ENCODE data around the gene EFCC1. TPM values are rescaled to one million over a fixed set of nuclear protein-coding genes. Genes with fewer than 3 reads are reported as not detected.

EFCC1 gene
- total RNA-seq, 1 experiment from 2014 or later: 1.0 TPM

DNA sequence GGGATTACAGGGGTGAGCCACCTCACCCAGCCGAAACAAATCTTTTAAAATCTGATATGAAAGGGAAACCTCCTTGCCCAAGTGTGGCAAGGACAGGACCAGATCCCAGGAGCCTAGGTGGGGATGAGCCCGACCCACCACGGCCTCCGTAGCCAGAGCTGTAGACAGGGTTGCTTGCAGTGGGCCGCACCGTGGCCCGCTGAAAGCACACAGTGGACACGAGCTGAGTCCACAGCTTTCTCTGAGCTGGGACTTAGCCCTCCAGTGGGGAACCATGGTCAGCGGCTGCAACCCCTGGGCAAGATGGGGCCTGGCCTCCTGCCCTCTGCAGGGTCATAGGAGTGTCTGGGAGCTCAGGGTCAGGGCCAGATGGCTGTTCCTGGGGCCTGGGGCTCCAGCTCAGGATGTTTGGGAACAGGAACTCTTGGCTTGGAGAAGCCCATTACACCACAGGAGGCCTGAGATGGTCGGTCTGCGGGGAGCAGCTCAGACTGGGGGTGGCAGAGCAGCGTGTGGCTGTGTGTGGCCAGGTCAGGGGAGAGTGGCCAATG is 84.1 kb downstream of the EFCC1 start:
- ATAC-seq (no peak), DNase-seq (ENCODE audit: low read depth, low spot score) (no peak)
- Histone ChIP-seq H3K9me3 (ENCODE audit: control insufficient read depth in 1 of 2, insufficient read depth in 1 of 2, low read depth in 1 of 2, low read length in 2 of 2) (no peaks in the 10 kb centered on the region), H3K9me2 (ENCODE audit: insufficient read depth) (no peaks in the 10 kb centered on the region), H4K20me1 (ENCODE audit: insufficient read depth) (no peaks in the 10 kb centered on the region), H3K27ac (ENCODE audit: low read depth, low read length) (no peak overlapping the region), H3K27me3 (ENCODE audit: insufficient read depth, low read length) (no peaks in the 10 kb centered on the region), H3K4me2 (ENCODE audit: low read length) (no peak overlapping the region), H3K36me3 (ENCODE audit: control insufficient read depth in 1 of 2, insufficient read depth in 2 of 2, low read length in 2 of 2) (no peaks in the 10 kb centered on the region), H3K79me2 (ENCODE audit: insufficient read depth, low read length) (no peaks in the 10 kb centered on the region), H3K4me1 (ENCODE audit: control insufficient read depth in 1 of 2, insufficient read depth in 2 of 2, low read length in 2 of 2) (no peaks in the 10 kb centered on the region), H3K9ac (ENCODE audit: low read length) (no peak overlapping the region), H2AFZ (ENCODE audit: low read depth, low read length, poor library complexity, severe bottlenecking) (no peak overlapping the region), H3K4me3 (replicated peaks in 1 of 2; ENCODE audit: low read depth in 1 of 2, low read length in 2 of 2) (no peak overlapping the region)
- CTCF ChIA-PET: no interaction called here
- POLR2A ChIA-PET: no interaction called here
- no peak for TF ChIP-seq EZH2phosphoT487 (IDR thresholded peaks at IDR 0.05; ENCODE audit: borderline replicate concordance)
- TF ChIP-seq, protein P1, sequence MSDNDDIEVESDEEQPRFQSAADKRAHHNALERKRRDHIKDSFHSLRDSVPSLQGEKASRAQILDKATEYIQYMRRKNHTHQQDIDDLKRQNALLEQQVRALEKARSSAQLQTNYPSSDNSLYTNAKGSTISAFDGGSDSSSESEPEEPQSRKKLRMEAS (IDR thresholded peaks at IDR 0.05): no peak
- TF ChIP-seq ELF1 (IDR thresholded peaks at IDR 0.05; ENCODE audit: borderline replicate concordance, low read depth): no peak
- TF ChIP-seq TCF7L2 (IDR thresholded peaks at IDR 0.05; ENCODE audit: borderline replicate concordance, extremely low read depth, insufficient read depth, insufficient read length): no peak
- TF ChIP-seq, protein P2, sequence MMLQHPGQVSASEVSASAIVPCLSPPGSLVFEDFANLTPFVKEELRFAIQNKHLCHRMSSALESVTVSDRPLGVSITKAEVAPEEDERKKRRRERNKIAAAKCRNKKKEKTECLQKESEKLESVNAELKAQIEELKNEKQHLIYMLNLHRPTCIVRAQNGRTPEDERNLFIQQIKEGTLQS (IDR thresholded peaks at IDR 0.05): no peak
- TF ChIP-seq JUND (IDR thresholded peaks at IDR 0.05): no peak
- TF ChIP-seq CEBPB (IDR thresholded peaks at IDR 0.05; ENCODE audit: low read depth): no peak
- intact Hi-C loops (cut with micrococcal nuclease): no loop called here
- BruUV-seq (replicated peaks): no TSS peak
- RAD21 ChIA-PET (ENCODE audit: low non-redundant PET in 1 of 2, low total read pairs in 2 of 2, uncharacterized antibody in 2 of 2, unreplicated experiment in 2 of 2): no interaction called here

DNA sequence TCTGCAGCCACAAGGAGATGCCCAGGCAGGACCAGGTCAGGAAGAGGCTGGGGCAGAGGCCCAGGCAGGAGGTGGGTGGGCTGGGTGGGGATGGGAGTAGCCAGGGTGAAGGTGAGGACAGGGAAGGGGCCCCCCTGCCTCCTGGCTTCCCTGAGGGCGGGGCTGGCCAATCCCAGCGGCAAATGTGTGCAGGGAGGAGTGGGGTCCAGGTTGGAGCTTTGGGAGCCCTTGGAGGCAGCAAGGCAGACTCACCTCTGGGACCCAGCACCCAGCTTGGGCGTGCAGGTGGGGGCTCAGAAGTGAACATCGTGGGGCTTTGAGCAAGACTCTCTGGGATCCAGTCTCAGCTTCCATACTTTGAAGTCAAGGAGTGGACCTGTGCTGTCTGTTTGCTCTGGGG is 84.7 kb downstream of the EFCC1 start:
- intact Hi-C loops (cut with micrococcal nuclease): no loop called here
- Histone ChIP-seq H3K4me3 (replicated peaks in 1 of 2; ENCODE audit: low read depth in 1 of 2, low read length in 2 of 2) (no peak overlapping the region), H2AFZ (ENCODE audit: low read depth, low read length, poor library complexity, severe bottlenecking) (no peak overlapping the region), H3K9ac (ENCODE audit: low read length) (no peak overlapping the region), H4K20me1 (ENCODE audit: insufficient read depth) (no peaks in the 10 kb centered on the region), H3K27ac (ENCODE audit: low read depth, low read length) (no peak overlapping the region), H3K9me2 (ENCODE audit: insufficient read depth) (no peaks in the 10 kb centered on the region), H3K36me3 (ENCODE audit: control insufficient read depth in 1 of 2, insufficient read depth in 2 of 2, low read length in 2 of 2) (no peaks in the 10 kb centered on the region), H3K9me3 (ENCODE audit: control insufficient read depth in 1 of 2, insufficient read depth in 1 of 2, low read depth in 1 of 2, low read length in 2 of 2) (no peaks in the 10 kb centered on the region), H3K27me3 (ENCODE audit: insufficient read depth, low read length) (no peaks in the 10 kb centered on the region), H3K4me2 (ENCODE audit: low read length) (no peak overlapping the region), H3K4me1 (ENCODE audit: control insufficient read depth in 1 of 2, insufficient read depth in 2 of 2, low read length in 2 of 2) (no peaks in the 10 kb centered on the region), H3K79me2 (ENCODE audit: insufficient read depth, low read length) (no peaks in the 10 kb centered on the region)
- RAD21 ChIA-PET (ENCODE audit: low non-redundant PET in 1 of 2, low total read pairs in 2 of 2, uncharacterized antibody in 2 of 2, unreplicated experiment in 2 of 2): no interaction called here
- no peak for ATAC-seq
- DNase-seq (ENCODE audit: low read depth, low spot score): no peak
- CTCF ChIA-PET: no interaction called here
- POLR2A ChIA-PET: no interaction called here
- BruUV-seq (replicated peaks): no TSS peak
- TF ChIP-seq, protein P3, sequence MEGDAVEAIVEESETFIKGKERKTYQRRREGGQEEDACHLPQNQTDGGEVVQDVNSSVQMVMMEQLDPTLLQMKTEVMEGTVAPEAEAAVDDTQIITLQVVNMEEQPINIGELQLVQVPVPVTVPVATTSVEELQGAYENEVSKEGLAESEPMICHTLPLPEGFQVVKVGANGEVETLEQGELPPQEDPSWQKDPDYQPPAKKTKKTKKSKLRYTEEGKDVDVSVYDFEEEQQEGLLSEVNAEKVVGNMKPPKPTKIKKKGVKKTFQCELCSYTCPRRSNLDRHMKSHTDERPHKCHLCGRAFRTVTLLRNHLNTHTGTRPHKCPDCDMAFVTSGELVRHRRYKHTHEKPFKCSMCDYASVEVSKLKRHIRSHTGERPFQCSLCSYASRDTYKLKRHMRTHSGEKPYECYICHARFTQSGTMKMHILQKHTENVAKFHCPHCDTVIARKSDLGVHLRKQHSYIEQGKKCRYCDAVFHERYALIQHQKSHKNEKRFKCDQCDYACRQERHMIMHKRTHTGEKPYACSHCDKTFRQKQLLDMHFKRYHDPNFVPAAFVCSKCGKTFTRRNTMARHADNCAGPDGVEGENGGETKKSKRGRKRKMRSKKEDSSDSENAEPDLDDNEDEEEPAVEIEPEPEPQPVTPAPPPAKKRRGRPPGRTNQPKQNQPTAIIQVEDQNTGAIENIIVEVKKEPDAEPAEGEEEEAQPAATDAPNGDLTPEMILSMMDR (IDR thresholded peaks at IDR 0.05 in 2 of 3, conservative IDR thresholded peaks at IDR 0.05 in 1 of 3; ENCODE audit: borderline replicate concordance in 1 of 3, insufficient read depth in 1 of 3, low read depth in 2 of 3, low read length in 2 of 3): no peak
- TF ChIP-seq SP1 (IDR thresholded peaks at IDR 0.05; ENCODE audit: low read depth) (no peak), RAD21 (IDR thresholded peaks at IDR 0.05; ENCODE audit: low read depth) (no peak), SIN3A (IDR thresholded peaks at IDR 0.05; ENCODE audit: low read depth) (no peak), CBX3 (IDR thresholded peaks at IDR 0.05; ENCODE audit: low read depth) (no peak), TCF7L2 (IDR thresholded peaks at IDR 0.05; ENCODE audit: borderline replicate concordance, extremely low read depth, insufficient read depth, insufficient read length) (no peak), POLR2AphosphoS5 (IDR thresholded peaks at IDR 0.05; ENCODE audit: low read depth, low read length) (no peak), FOSL1 (IDR thresholded peaks at IDR 0.05; ENCODE audit: low read depth) (no peak)
- TF ChIP-seq, protein P4, sequence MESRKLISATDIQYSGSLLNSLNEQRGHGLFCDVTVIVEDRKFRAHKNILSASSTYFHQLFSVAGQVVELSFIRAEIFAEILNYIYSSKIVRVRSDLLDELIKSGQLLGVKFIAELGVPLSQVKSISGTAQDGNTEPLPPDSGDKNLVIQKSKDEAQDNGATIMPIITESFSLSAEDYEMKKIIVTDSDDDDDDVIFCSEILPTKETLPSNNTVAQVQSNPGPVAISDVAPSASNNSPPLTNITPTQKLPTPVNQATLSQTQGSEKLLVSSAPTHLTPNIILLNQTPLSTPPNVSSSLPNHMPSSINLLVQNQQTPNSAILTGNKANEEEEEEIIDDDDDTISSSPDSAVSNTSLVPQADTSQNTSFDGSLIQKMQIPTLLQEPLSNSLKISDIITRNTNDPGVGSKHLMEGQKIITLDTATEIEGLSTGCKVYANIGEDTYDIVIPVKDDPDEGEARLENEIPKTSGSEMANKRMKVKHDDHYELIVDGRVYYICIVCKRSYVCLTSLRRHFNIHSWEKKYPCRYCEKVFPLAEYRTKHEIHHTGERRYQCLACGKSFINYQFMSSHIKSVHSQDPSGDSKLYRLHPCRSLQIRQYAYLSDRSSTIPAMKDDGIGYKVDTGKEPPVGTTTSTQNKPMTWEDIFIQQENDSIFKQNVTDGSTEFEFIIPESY (IDR thresholded peaks at IDR 0.05; ENCODE audit: extremely low read depth, insufficient replicate concordance, low read length): no peak
